HG03159 (cell line): ENCODE data around the gene GPC5.
"Not testable (repeated sequence)": the region's sequence is repeated elsewhere in the genome, so short reads cannot be mapped to it uniquely, and the experiment has no call there.

Experiments used
- ATAC-seq: cut with Tn5 transposase; IDR thresholded peaks from one replicate; pipeline ENCODE4 v1.9.1; 2021; ENCODE audit warnings: mild to moderate bottlenecking, moderate library complexity; ENCODE audit not compliant: unreplicated experiment

Gene GPC5

GRCh38 chr13:91368676-91369440, 29.6 kb upstream of the GPC5 start:
- ATAC-seq, result no peak

DNA sequence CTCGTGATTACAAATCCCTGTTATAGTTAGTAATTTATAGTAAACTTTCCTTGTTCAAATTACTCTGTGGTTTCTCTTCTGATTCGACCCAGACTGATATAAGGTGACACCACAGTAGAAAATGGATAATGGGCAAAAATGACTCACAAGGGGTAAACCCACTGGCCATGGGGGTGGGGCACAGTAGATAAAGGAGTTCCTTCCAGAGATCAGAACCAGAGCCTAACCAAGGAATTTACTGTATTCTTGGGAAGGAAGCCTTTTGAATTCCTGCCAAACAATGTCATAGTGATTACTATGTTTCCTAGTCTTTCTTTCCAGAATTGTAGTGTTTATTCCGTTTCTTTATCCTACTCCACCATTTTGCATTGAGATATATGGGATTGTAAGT, 29.0 kb upstream of the GPC5 start:
- no peak for ATAC-seq

- no peak for ATAC-seq
These were observed 27.9 kb upstream of the GPC5 start for GRCh38 chr13:91370501-91370900.

DNA sequence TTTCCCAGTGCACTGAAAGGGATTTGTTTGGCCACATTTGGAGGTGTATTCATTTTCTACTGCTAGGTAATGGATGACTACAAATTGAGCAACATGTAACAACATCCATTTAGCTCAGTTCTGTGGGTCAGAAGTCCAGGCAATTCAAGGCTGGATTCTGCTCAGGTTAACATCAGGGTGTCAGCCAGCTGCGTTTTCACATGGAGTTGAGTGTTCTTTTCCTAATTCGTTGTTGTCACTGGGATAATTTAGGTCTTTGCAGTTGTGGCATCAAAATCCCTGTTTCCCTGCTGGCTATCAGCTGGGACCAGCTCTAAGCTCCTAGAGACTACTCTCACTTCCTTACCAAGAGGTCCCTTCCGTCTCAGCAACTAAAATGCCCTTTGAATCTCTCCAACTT, 25.5 kb upstream of the GPC5 start:
- ATAC-seq, result no peak

DNA sequence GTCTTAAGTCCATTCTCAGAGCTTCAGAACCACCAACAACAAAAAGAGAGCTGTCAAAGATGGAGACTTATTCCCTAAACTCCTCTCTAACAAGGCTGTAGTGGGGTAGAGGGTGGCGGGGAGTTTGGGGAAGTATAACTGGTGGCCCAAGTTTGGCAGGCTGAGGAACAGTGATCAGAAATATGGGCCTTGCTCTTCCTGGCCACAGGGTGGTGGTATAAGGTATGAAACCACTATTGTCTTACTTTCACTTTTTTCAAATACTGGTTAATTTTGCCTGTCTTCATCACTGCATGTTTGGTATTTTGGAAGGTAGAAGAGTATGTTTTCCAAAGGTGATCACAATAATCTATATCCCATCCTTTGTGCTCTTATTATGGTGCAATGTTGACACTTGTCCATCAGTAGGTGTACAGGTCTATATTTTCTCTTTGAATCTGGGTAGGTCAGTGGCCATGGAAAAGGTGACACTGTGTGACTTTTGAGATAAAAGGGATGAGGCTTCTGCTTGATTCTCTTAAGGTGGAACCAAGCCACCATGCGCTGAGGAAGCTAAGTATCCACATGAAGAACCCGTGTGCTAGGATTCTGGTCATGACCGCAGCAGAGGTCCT, 23.2 kb upstream of the GPC5 start:
- ATAC-seq, result peak; percentile 97

DNA sequence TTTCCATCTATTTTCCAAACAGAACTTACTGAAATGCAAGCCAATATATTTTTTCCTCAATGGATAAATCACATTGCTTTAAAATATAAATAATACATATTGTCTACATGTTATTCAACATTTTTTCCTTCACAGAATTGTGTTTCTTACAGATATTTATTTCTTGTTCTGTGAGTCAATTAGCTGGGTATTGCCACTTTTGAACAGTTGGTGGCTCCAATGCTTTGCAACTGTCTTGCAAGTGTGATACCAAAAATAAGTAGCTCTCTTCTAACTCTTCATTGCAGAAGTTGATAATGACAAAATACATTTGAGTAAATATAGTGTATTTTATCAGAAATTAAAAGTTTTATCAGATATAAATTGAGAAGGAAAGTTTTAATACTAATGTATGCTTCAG, 17.1 kb upstream of the GPC5 start:
- no peak for ATAC-seq

GRCh38 chr13:91383836-91384235, 14.6 kb upstream of the GPC5 start:
- no peak for ATAC-seq

DNA sequence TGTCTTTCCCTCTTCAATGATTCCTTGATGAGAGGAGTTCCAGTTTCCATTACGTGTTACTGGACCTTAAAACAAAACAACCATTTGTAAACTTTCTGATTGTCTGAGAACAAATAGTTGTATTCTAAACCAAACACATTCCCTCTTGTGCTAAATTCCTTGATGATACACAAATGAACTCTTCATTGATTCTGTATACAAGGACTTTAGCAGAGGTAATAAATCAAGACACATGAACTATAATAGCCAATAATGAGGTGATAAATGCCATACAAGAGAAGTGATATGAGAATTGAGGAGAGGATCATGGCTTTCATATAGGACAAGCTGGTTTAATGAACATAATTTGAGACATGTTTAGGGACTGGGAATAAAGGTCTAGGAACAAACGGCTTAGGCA, 13.5 kb upstream of the GPC5 start:
- no peak for ATAC-seq

- no peak for ATAC-seq
These were observed 9.2 kb upstream of the GPC5 start for GRCh38 chr13:91389186-91389585.

- ATAC-seq, result no peak
These were observed 826 bp upstream of the GPC5 start for GRCh38 chr13:91397595-91397994.

- peak; percentile 3 for ATAC-seq
These were observed 1.0 kb downstream of the GPC5 start for GRCh38 chr13:91399189-91400062.

DNA sequence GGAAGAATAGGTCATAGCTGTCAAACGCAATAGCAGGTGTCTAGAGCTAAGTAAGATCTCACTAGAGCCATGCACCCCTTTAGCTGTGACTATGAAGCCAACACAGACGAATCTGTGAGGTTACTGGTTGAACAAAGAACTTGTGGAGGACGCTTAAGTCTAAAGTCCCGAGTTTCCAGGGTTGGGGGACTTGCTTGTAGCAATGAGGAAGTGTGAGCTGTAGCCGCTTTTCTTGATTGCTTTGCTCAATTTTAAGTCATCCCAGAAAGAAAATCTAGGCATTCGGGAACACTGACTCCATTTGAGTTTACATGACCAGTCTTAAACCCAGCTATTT, 1.6 kb downstream of the GPC5 start:
- no peak for ATAC-seq

DNA sequence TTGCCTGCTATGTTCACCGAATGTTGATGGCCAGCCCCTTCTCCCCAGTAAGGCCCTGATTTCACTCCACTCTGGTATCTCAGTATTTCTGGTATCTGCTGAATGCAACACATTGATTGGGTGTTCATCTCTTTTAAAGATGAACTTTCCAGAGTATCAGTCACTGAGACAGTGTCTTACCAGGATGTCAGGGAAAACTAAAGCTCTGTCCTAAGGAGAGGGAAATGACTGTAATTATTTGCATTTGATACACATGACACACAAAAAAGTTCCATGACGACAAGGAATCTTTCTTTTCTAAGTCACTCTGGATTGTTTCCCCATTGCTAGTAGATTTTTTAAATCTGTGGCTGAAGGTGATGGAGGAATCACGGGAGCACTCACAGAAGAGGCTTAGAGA, 2.2 kb downstream of the GPC5 start:
- no peak for ATAC-seq

DNA sequence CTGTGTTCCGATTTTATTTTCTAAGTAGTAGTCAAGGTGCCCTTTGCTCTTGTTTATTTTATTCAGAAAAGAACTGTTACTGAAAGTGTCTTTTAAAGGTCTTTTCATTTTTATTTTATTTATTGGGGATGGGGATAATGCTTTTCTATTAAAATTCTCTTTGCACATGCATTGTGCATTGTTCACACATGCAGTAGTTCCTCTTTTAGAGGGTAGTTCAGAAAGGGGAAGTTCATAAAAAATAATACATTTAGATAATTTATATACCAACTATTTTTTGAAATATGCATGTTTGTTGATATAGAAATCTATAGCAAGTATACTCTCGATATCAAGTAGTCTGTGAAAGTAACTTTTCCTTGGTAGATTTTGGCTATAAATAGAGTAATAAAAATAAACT, 3.5 kb downstream of the GPC5 start:
- no peak for ATAC-seq

DNA sequence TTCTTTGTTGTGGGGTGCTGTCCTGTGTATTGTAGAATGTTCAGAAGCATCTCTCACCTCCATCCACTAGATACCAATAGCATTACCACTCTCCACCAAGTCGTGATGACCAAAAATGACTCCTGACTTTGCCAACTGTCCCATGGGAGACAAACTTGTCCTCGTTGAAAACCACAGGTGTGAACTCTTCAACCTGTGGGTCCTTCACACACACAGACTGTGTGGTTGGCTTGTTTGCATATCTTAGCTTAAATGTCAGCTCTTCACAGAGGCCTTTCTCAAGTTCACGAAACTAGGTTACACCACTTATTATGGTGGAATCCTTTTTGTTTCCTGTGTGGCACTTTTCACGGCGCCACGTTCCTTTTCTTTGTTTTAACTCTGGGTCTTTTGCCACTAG, 6.8 kb downstream of the GPC5 start:
- peak; percentile 66 for ATAC-seq

DNA sequence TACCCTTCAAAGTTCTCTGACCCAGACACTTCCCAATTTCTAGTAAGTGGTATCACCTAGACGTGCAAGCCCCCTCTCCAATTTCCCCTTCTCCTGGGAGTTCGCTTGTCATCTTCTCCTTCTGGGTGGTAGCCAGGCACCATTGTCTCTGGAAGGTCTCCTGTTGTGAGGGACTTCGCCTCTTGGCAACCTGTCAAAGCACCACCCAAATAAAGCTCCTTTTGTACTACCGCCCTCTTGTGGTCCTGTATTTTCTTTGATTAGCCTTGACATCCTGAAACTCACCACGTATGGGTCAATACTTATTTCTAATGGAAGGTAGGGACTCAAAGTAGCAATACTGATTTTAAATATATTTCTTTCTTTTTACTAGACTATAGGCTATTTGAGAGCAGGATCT, 8.2 kb downstream of the GPC5 start:
- peak; percentile 72 for ATAC-seq

DNA sequence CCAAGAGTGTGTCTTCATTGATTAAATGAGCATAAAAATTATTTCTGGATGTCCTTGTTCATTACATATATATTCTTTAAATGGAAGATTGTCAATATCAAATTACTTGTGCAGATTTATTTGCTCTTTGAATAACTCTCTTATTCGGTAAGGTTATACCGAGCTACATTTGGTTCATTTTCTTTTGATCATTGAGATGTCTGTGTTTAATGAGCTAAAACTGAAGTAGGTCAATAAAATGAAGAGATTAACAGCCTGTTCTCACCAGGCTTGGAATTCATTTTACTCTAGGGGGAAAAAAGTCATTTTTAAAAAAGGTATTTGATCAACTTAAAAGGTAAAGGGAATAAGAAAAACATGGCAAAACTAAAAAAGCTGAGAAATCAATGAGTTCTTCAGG, 10.6 kb downstream of the GPC5 start:
- no peak for ATAC-seq

- ATAC-seq, result not testable (repeated sequence)
These were observed 18.2 kb downstream of the GPC5 start for GRCh38 chr13:91416579-91416978.

DNA sequence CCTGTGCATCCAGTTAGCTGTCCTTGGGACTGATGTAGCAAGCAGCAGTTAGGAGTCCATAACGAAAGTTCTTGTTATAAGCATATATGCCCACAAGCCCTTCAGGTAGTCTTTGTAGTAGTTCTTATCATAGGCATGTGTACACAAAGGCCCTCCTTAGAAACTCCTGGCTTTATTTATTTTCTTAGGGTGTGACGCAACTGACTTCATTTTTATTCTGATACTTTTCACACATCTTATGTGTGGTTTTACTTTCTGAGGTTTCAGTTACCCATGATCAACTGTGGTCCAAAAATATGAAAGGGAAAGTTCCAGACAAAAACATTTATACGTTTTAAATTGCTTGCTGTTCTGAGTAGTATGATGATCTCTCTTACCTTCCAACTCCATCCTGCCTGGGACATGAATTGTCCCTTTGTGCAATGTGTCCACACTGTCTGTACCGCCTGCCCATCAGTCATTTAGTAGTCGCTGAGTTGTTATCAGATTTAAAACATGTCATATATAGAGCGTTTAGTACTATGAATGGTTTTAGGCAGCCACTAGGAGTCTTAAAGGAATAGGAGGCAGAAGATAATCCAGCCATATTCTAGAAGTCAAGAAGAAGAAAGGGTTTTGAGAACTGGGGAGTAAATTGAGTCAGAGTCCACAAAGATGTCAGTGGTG, 19.4 kb downstream of the GPC5 start:
- ATAC-seq, result peak; percentile 43

- ATAC-seq, result no peak
These were observed 28.5 kb downstream of the GPC5 start for GRCh38 chr13:91426913-91427312.

DNA sequence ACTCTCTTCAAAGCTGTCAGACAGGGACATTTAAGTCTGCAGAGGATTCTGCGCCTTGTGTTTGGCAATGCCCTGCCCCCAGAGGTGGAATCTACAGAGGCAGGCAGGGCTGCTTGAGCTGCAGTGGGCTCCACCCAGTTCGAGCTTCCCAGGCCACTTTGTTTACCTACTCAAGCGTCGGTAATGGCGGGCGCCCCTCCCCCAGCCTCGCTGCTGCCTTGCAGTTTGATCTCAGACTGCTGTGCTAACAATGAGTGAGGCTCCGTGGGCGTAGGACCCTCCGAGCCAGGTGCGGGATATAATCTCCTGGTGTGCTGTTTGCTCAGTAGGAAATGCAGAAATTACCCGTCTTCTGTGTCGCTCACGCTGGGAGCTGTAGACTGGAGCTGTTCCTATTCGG, 40.3 kb downstream of the GPC5 start:
- not testable (repeated sequence) for ATAC-seq
